HCT116 (cell line): ENCODE measurements around the gene THRB.

Experiments
- ATF3 ChIP-seq: IDR thresholded peaks from 2 replicates; pipeline ENCODE4 v1.6.1; 2012
- CEBPB ChIP-seq: IDR thresholded peaks from 2 replicates; pipeline ENCODE4 v1.6.1; 2012; ENCODE audit warnings: low read depth
- CTCF ChIP-seq, 3 experiments: fragments of 200-600 bp in 1 of 3; sonication (generic) in 1 of 3; IDR thresholded peaks in 2 of 3; conservative IDR thresholded peaks in 1 of 3; 2 replicates each; pipeline ENCODE4 v1.5.1; 2012 to 2017; ENCODE audit warnings: low read depth in 2 of 3, low read length in 2 of 3, antibody characterized with exemption in 1 of 3, borderline replicate concordance in 1 of 3, control low read depth in 1 of 3, mild to moderate bottlenecking in 1 of 3, mixed read lengths in 1 of 3, mixed run types in 1 of 3, moderate library complexity in 1 of 3; ENCODE audit not compliant: insufficient read depth in 1 of 3
- EZH2 ChIP-seq: fragments of 200-600 bp; sonication (generic); IDR thresholded peaks from 2 replicates; pipeline ENCODE4 v1.6.1; 2017; ENCODE audit warnings: antibody characterized with exemption, mixed run types
- EZH2phosphoT487 ChIP-seq: fragments of 200-600 bp; IDR thresholded peaks from 2 replicates; pipeline ENCODE4 v1.6.1; 2018; ENCODE audit warnings: antibody characterized with exemption, borderline replicate concordance
- FOSL1 ChIP-seq: IDR thresholded peaks from 2 replicates; pipeline ENCODE4 v1.6.1; 2012; ENCODE audit warnings: low read depth
- JUND ChIP-seq: IDR thresholded peaks from 2 replicates; pipeline ENCODE4 v1.6.1; 2012
- POLR2A ChIP-seq: IDR thresholded peaks from 2 replicates; pipeline ENCODE4 v1.7.0; 2011; ENCODE audit warnings: borderline replicate concordance; ENCODE audit not compliant: insufficient read depth, insufficient read length; ENCODE audit errors: extremely low read depth
- POLR2AphosphoS5 ChIP-seq: IDR thresholded peaks from 2 replicates; pipeline ENCODE4 v1.6.1; 2011; ENCODE audit warnings: mild to moderate bottlenecking, low read depth, low read length, moderate library complexity
- RAD21 ChIP-seq: IDR thresholded peaks from 2 replicates; pipeline ENCODE4 v1.6.1; 2012; ENCODE audit warnings: low read depth, mild to moderate bottlenecking
- SRF ChIP-seq: IDR thresholded peaks from 2 replicates; pipeline ENCODE4 v1.6.1; 2012; ENCODE audit warnings: low read depth
- YY1 ChIP-seq: IDR thresholded peaks from 2 replicates; pipeline ENCODE4 v1.6.1; 2011; ENCODE audit warnings: low read length, low read depth, moderate library complexity, mild to moderate bottlenecking; ENCODE audit not compliant: insufficient replicate concordance; ENCODE audit errors: extremely low read depth
- TF ChIP-seq, protein P1 (sequence below): IDR thresholded peaks from 2 replicates; pipeline ENCODE4 v1.6.1; 2012; ENCODE audit warnings: low read depth
- TF ChIP-seq, protein P2 (sequence below): IDR thresholded peaks from 2 replicates; pipeline ENCODE4 v1.6.1; 2012

GRCh38 chr3:24387493-24387892, 107.2 kb downstream of the THRB start:
- TF ChIP-seq EZH2 (no peak), POLR2A (no peak), CTCF (IDR thresholded peaks at IDR 0.05 in 2 of 3, conservative IDR thresholded peaks at IDR 0.05 in 1 of 3; ENCODE audit: borderline replicate concordance in 1 of 3, insufficient read depth in 1 of 3, low read depth in 2 of 3, low read length in 2 of 3) (no peak), CEBPB (no peak), SRF (no peak), POLR2AphosphoS5 (no peak), YY1 (no peak), ATF3 (no peak), EZH2phosphoT487 (no peak), JUND (no peak), RAD21 (no peak), FOSL1 (no peak)
- TF ChIP-seq, protein P1, sequence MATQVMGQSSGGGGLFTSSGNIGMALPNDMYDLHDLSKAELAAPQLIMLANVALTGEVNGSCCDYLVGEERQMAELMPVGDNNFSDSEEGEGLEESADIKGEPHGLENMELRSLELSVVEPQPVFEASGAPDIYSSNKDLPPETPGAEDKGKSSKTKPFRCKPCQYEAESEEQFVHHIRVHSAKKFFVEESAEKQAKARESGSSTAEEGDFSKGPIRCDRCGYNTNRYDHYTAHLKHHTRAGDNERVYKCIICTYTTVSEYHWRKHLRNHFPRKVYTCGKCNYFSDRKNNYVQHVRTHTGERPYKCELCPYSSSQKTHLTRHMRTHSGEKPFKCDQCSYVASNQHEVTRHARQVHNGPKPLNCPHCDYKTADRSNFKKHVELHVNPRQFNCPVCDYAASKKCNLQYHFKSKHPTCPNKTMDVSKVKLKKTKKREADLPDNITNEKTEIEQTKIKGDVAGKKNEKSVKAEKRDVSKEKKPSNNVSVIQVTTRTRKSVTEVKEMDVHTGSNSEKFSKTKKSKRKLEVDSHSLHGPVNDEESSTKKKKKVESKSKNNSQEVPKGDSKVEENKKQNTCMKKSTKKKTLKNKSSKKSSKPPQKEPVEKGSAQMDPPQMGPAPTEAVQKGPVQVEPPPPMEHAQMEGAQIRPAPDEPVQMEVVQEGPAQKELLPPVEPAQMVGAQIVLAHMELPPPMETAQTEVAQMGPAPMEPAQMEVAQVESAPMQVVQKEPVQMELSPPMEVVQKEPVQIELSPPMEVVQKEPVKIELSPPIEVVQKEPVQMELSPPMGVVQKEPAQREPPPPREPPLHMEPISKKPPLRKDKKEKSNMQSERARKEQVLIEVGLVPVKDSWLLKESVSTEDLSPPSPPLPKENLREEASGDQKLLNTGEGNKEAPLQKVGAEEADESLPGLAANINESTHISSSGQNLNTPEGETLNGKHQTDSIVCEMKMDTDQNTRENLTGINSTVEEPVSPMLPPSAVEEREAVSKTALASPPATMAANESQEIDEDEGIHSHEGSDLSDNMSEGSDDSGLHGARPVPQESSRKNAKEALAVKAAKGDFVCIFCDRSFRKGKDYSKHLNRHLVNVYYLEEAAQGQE = no peak
- TF ChIP-seq, protein P2, sequence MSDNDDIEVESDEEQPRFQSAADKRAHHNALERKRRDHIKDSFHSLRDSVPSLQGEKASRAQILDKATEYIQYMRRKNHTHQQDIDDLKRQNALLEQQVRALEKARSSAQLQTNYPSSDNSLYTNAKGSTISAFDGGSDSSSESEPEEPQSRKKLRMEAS = no peak
